B cell (primary cell): ENCODE data around the gene EBF3. TPM values are rescaled to one million over a fixed set of nuclear protein-coding genes. Genes with fewer than 3 reads are reported as not detected.

ENCODE experiments used
- ATAC-seq: fragments of 200-7000 bp; cut with Tn5 transposase; one replicate; pipeline ENCODE4 v1.10.0; 2021; ENCODE audit warnings: low read depth, mild to moderate bottlenecking, moderate number of reproducible peaks, moderate library complexity
- CTCF ChIA-PET: fragments of 350-600 bp; sonication (Branson Sonifier 250); formaldehyde crosslinking; loops from one replicate; lab custom pipeline; 2021; ENCODE audit warnings: antibody characterized with exemption, inconsistent platforms; lab: Charles Lee
- POLR2A ChIA-PET: fragments of 350-600 bp; sonication (Branson Sonifier 250); formaldehyde crosslinking; loops from one replicate; lab custom pipeline; 2021; ENCODE audit warnings: antibody characterized with exemption; lab: Charles Lee
- DNase-seq: peaks from one replicate; pipeline ENCODE4 v3.0.0; 2013
- H2AFZ ChIP-seq: 2 replicates; pipeline ENCODE4 v1.6.1; 2012; ENCODE audit warnings: mild to moderate bottlenecking, low read depth, low read length; ENCODE audit not compliant: insufficient read depth, poor library complexity, severe bottlenecking
- H3K27ac ChIP-seq, 2 donors: 1 replicate in 1 of 2; 2 replicates in 1 of 2; pipeline ENCODE4 v1.5.1; 2012 to 2013; ENCODE audit warnings: low read length in 2 of 2, mild to moderate bottlenecking in 2 of 2, moderate library complexity in 1 of 2
- H3K27me3 ChIP-seq, 4 experiments: fragments of 200-600 bp in 1 of 4; sonication (generic) in 1 of 4; replicated peaks in 1 of 4; 1 replicate in 2 of 4; 2 replicates in 2 of 4; pipeline versions ENCODE4 v1.6.1 to v1.7.0; 2013 to 2016; ENCODE audit warnings: low read length in 3 of 4, mild to moderate bottlenecking in 2 of 4, mixed read lengths in 1 of 4, moderate library complexity in 1 of 4; ENCODE audit not compliant: insufficient read depth in 4 of 4, control insufficient read depth in 3 of 4; ENCODE audit errors: control extremely low read depth in 1 of 4
- H3K36me3 ChIP-seq, 2 experiments: replicated peaks in 1 of 2; 1 replicate in 1 of 2; 2 replicates in 1 of 2; pipeline versions ENCODE4 v1.6.1 to v1.7.1; 2013; ENCODE audit warnings: low read length in 1 of 2; ENCODE audit not compliant: insufficient read depth in 2 of 2, control insufficient read depth in 1 of 2; ENCODE audit errors: control extremely low read depth in 1 of 2, extremely low read depth in 1 of 2
- H3K4me1 ChIP-seq, 2 donors: fragments of 200-600 bp in 1 of 2; sonication (generic) in 1 of 2; 1 replicate in 1 of 2; 2 replicates in 1 of 2; pipeline versions ENCODE4 v1.5.1 to v1.6.1; 2013 to 2017; ENCODE audit warnings: low read length in 2 of 2; ENCODE audit not compliant: control insufficient read depth in 2 of 2, insufficient read depth in 2 of 2
- H3K4me2 ChIP-seq: replicated peaks from 2 replicates; pipeline ENCODE3; 2012; ENCODE audit warnings: mild to moderate bottlenecking, low read depth, low read length; ENCODE audit not compliant: poor library complexity, severe bottlenecking
- H3K4me3 ChIP-seq, 5 experiments: fragments of 200-600 bp in 1 of 5; sonication (generic) in 1 of 5; 1 replicate in 3 of 5; 2 replicates in 2 of 5; pipeline versions ENCODE4 v1.5.1 to v1.7.0; 2011 to 2016; ENCODE audit warnings: low read length in 4 of 5, mild to moderate bottlenecking in 4 of 5, low read depth in 2 of 5, control low read depth in 1 of 5, moderate library complexity in 1 of 5; ENCODE audit not compliant: insufficient read depth in 1 of 5; ENCODE audit errors: control extremely low read depth in 1 of 5, extremely low read depth in 1 of 5
- H3K79me2 ChIP-seq: fragments of 200-600 bp; sonication (generic); one replicate; pipeline ENCODE4 v1.6.0; 2016; ENCODE audit warnings: low read length; ENCODE audit not compliant: control insufficient read depth, insufficient read depth
- H3K9ac ChIP-seq: fragments of 200-600 bp; sonication (generic); 2 replicates; pipeline ENCODE4 v1.6.1; 2017; ENCODE audit warnings: mild to moderate bottlenecking, low read length, moderate library complexity
- H3K9me3 ChIP-seq, 3 donors: one replicate each; pipeline versions ENCODE4 v1.6.1 to v1.7.1; 2013; ENCODE audit warnings: low read length in 2 of 3; ENCODE audit not compliant: control insufficient read depth in 2 of 3, insufficient read depth in 1 of 3; ENCODE audit errors: control extremely low read depth in 1 of 3
- H4K20me1 ChIP-seq: 2 replicates; pipeline ENCODE4 v1.6.0; 2012; ENCODE audit warnings: mild to moderate bottlenecking, low read length; ENCODE audit not compliant: insufficient read depth, control insufficient read depth, poor library complexity, severe bottlenecking
- H3K27ac Mint-ChIP-seq: one replicate; pipeline ENCODE4 v1.8.0; 2021; ENCODE audit warnings: mixed read lengths
- H3K27me3 Mint-ChIP-seq: one replicate; pipeline ENCODE4 v1.8.0; 2021; ENCODE audit warnings: mixed read lengths
- H3K4me1 Mint-ChIP-seq: one replicate; pipeline ENCODE4 v1.8.0; 2021; ENCODE audit warnings: mixed read lengths
- H3K4me3 Mint-ChIP-seq: one replicate; pipeline ENCODE4 v1.8.0; 2021; ENCODE audit warnings: mixed read lengths
- H3K9me3 Mint-ChIP-seq: one replicate; pipeline ENCODE4 v1.8.0; 2022; ENCODE audit warnings: mixed read lengths; ENCODE audit not compliant: insufficient read depth
- CTCF ChIP-seq: fragments of 200-600 bp; IDR thresholded peaks from one replicate; pipeline ENCODE4 v1.8.0; 2022; ENCODE audit warnings: antibody characterized with exemption, mild to moderate bottlenecking
- EZH2 ChIP-seq: IDR thresholded peaks from 2 replicates; pipeline ENCODE4 v1.6.1; 2012; ENCODE audit warnings: borderline replicate concordance, low read depth, mild to moderate bottlenecking, moderate library complexity, low read length; ENCODE audit not compliant: insufficient read depth, poor library complexity, severe bottlenecking
- WGBS: methylation state at CpG from one replicate; pipeline ENCODE4 v1.1.5; 2013; ENCODE audit warnings: missing lambda C conversion rate; ENCODE audit not compliant: insufficient coverage; 5-methylcytosine and 5-hydroxymethylcytosine counted together
- intact Hi-C: fragments of 100-400 bp; cut with micrococcal nuclease; formaldehyde crosslinking; loops from one replicate; pipeline ENCODE4 v1.10.0; 2022
- polyA plus RNA-seq: library from polyadenylated mRNA; depleted of rRNA; stranded (reverse); fragments of >200 nt; gene quantifications from 2 replicates; pipeline ENCODE4 v1.2.3, GENCODE V29; 2012
- total RNA-seq, 2 donors: library from RNA; stranded (reverse); fragments of 120-200 nt in 1 of 2; gene quantifications; 1 replicate in 1 of 2; 2 replicates in 1 of 2; pipeline versions ENCODE4 v1.2.3 to v1.2.4, GENCODE V29; 2013 to 2022

EBF3 gene
- total and polyA plus RNA-seq, 2 donors (not counting 1 experiment from before 2014, with no cell fraction given): not detected

- Histone ChIP-seq H2AFZ (no peak overlapping the region), H3K79me2 (no peaks in the 10 kb centered on the region), H3K36me3 (no peaks in the 10 kb centered on the region), H3K9me3 (peaks cover 0 to 14% (median 0%) of the 10 kb centered on the region in 3 donors), H3K27me3 (peaks cover 0 to 3% (median 0%) of the 10 kb centered on the region in 4 experiments), H3K9ac (no peak overlapping the region), H4K20me1 (no peaks in the 10 kb centered on the region), H3K27ac (no peak overlapping the region), H3K4me3 (no peak overlapping the region), H3K4me2 (no peak overlapping the region), H3K4me1 (no peaks in the 10 kb centered on the region)
- Mint-ChIP-seq H3K4me1 (no peaks in the 10 kb centered on the region), H3K27me3 (no peaks in the 10 kb centered on the region), H3K9me3 (no peaks in the 10 kb centered on the region), H3K4me3 (no peak overlapping the region), H3K27ac (no peak overlapping the region)
- WGBS: 96% methylated on average over 6 of the region's 10 CpGs
- ChIA-PET POLR2A (no interaction called here), CTCF (interaction anchor here (0.8 kb wide), 1 partner anchor 274 kb away, joined by 3 read pairs; no protein-coding TSS in a partner anchor)
- no peak for DNase-seq
- ATAC-seq: no peak
- intact Hi-C loops: no loop called here
- TF ChIP-seq CTCF (no peak), EZH2 (no peak)
Observed at GRCh38 chr10:129854158-129854557, 109.9 kb downstream of the EBF3 start.

DNA sequence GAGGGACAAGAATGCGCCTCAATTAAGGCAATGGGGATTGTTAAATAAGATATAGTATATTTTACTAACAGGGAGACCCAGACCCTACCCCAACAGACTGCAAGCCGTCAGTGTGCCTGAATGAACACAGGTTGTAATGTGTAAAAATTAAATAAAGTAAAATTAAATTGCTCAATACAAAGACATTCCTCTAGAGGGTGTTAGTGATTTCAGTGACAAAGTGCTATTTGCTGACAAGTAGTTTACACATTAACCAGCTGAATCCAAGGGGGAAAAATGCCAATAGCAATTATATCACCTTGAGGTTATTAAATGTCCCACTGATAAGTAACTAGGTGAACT is 110.5 kb downstream of the EBF3 start:
- H3K27ac Mint-ChIP-seq: no peak overlapping the region
- no peak overlapping the region for H3K4me2 ChIP-seq
- H3K9ac ChIP-seq: no peak overlapping the region
- no peaks in the 10 kb centered on the region for H3K4me1 Mint-ChIP-seq
- WGBS: no CpG with 5 or more reads among the region's 2 CpGs
- peaks cover 0 to 3% (median 0%) of the 10 kb centered on the region in 4 experiments for H3K27me3 ChIP-seq
- no peaks in the 10 kb centered on the region for H3K9me3 Mint-ChIP-seq
- H3K4me1 ChIP-seq: no peaks in the 10 kb centered on the region
- no peak overlapping the region for H3K27ac ChIP-seq
- no peaks in the 10 kb centered on the region for H3K79me2 ChIP-seq
- H3K9me3 ChIP-seq: peaks cover 0 to 14% (median 0%) of the 10 kb centered on the region in 3 donors
- no peak overlapping the region for H2AFZ ChIP-seq
- ChIA-PET CTCF (interaction anchor here (0.8 kb wide), 1 partner anchor 275 kb away, joined by 3 read pairs; no protein-coding TSS in a partner anchor), POLR2A (no interaction called here)
- no peak overlapping the region for H3K4me3 ChIP-seq
- intact Hi-C loops: no loop called here
- no peaks in the 10 kb centered on the region for H3K36me3 ChIP-seq
- TF ChIP-seq CTCF: peak; percentile 12
- no peak for TF ChIP-seq EZH2
- H4K20me1 ChIP-seq: no peaks in the 10 kb centered on the region
- no peak overlapping the region for H3K4me3 Mint-ChIP-seq
- no peak for DNase-seq
- no peaks in the 10 kb centered on the region for H3K27me3 Mint-ChIP-seq
- ATAC-seq: no peak
